ENCODE measurements around the gene BAIAP2L2.
"Not testable (repeated sequence)": the region's sequence is repeated elsewhere in the genome, so short reads cannot be mapped to it uniquely, and the experiment has no call there.

The BAIAP2L2 gene

GRCh38 chr22:38080474-38080849 lies 30.0 kb downstream of the BAIAP2L2 start:
- no peak for DNase-seq

- no peak for DNase-seq
These were observed 30.7 kb downstream of the BAIAP2L2 start for GRCh38 chr22:38079804-38080203.

GRCh38 chr22:38079208-38079607 lies 31.3 kb downstream of the BAIAP2L2 start:
- DNase-seq = not testable (repeated sequence)

GRCh38 chr22:38078046-38078840 lies 32.2 kb downstream of the BAIAP2L2 start:
- DNase-seq = no peak

- no peak for DNase-seq
These were observed 32.9 kb downstream of the BAIAP2L2 start for GRCh38 chr22:38077595-38077994.

GRCh38 chr22:38077096-38077495 lies 33.4 kb downstream of the BAIAP2L2 start:
- DNase-seq = no peak

GRCh38 chr22:38075961-38076360 lies 34.5 kb downstream of the BAIAP2L2 start:
- no peak for DNase-seq

- no peak for DNase-seq
These were observed 35.2 kb downstream of the BAIAP2L2 start for GRCh38 chr22:38075105-38075825.

GRCh38 chr22:38074181-38075104 lies 36.0 kb downstream of the BAIAP2L2 start:
- DNase-seq = no peak

- DNase-seq = no peak
These were observed 37.0 kb downstream of the BAIAP2L2 start for GRCh38 chr22:38073150-38074130.

GRCh38 chr22:38072322-38073149 lies 37.9 kb downstream of the BAIAP2L2 start:
- no peak for DNase-seq

- DNase-seq = no peak
These were observed 38.8 kb downstream of the BAIAP2L2 start for GRCh38 chr22:38071421-38072321.

- DNase-seq = no peak
These were observed 40.1 kb downstream of the BAIAP2L2 start for GRCh38 chr22:38070250-38070921.

- no peak for DNase-seq
These were observed 40.9 kb downstream of the BAIAP2L2 start for GRCh38 chr22:38069372-38070249.

- no peak for DNase-seq
These were observed 41.7 kb downstream of the BAIAP2L2 start for GRCh38 chr22:38068641-38069371.

- DNase-seq = no peak
These were observed 42.6 kb downstream of the BAIAP2L2 start for GRCh38 chr22:38067761-38068360.

- no peak for DNase-seq
These were observed 43.5 kb downstream of the BAIAP2L2 start for GRCh38 chr22:38067028-38067415.

All from activated CD4-positive, alpha-beta T cell treated with anti-CD3 and anti-CD28 coated beads, Interleukin-2, Interleukin-6, amounts not matched to agents 100 ng/mL and 50 ng/mL, durations not matched to agents 16 hours and 8 hours (primary cell).